ENCODE measurements around the gene SLC6A3. TPM values are rescaled to one million over a fixed set of nuclear protein-coding genes. Genes with fewer than 3 reads are reported as not detected.

SLC6A3 gene
- total and polyA plus RNA-seq, 2 donors (not counting 3 experiments of a cell fraction or from before 2014, with no cell fraction given): not detected

DNA sequence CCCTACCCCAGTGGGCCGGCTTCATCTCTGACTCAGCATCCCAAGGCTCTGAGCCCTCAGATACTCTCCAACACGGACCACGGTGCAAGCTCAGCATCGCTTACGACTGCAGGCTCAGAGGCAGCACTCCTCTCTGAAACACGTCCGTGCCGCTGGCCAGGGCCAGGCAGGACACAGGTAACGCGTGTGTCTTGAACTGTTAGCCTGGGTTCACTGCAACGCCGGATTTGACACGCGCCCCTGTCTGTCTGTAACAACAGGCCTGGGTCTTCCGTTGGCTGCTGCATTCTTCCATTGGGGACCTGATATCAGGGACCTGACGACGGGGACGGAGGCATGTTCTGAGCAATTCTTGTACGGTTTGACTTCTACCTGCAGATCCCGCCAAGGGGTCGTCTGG is 6.4 kb downstream of the SLC6A3 start:
- Histone ChIP-seq H3K9ac (replicated peaks; ENCODE audit: extremely low read depth, insufficient read depth, low read length) (no peak overlapping the region), H3K4me1 (ENCODE audit: control insufficient read depth, extremely low read depth, insufficient read depth, low read length) (no peaks in the 10 kb centered on the region), H3K9me3 (replicated peaks; ENCODE audit: control insufficient read depth, insufficient read depth, low read length) (no peaks in the 10 kb centered on the region), H3K9me1 (replicated peaks; ENCODE audit: control insufficient read depth, extremely low read depth, insufficient read depth, low read length) (no peaks in the 10 kb centered on the region), H2AFZ (ENCODE audit: low read depth, low read length) (no peak overlapping the region), H3K27me3 (ENCODE audit: control insufficient read depth in 2 of 2, insufficient read depth in 2 of 2, low read length in 2 of 2) (peaks cover 4 to 10% of the 10 kb centered on the region in 2 experiments), H3K79me2 (ENCODE audit: control insufficient read depth, insufficient read depth, low read length) (no peaks in the 10 kb centered on the region), H3K36me3 (ENCODE audit: control insufficient read depth in 2 of 2, extremely low read depth in 1 of 2, insufficient read depth in 2 of 2, low read length in 2 of 2) (no peaks in the 10 kb centered on the region), H3K4me3 (replicated peaks in 1 of 3; ENCODE audit: insufficient read depth in 1 of 3, low read depth in 1 of 3, low read length in 3 of 3) (no peak overlapping the region), H3K27ac (ENCODE audit: insufficient read depth, low read depth, low read length) (no peak overlapping the region), H3K4me2 (ENCODE audit: insufficient read depth, low read length) (no peak overlapping the region), H4K20me1 (replicated peaks; ENCODE audit: control insufficient read depth, extremely low read depth, insufficient read depth, low read length) (no peaks in the 10 kb centered on the region)
- FAIRE-seq: no peak
- TF ChIP-seq JUN (IDR thresholded peaks at IDR 0.05; ENCODE audit: borderline replicate concordance, insufficient read depth, insufficient read length, low read depth) (no peak), MYC (IDR thresholded peaks at IDR 0.05; ENCODE audit: low read depth, low read length) (no peak), FOS (IDR thresholded peaks at IDR 0.05; ENCODE audit: borderline replicate concordance, insufficient read depth, low read length) (no peak), POLR2AphosphoS5 (IDR thresholded peaks at IDR 0.05; ENCODE audit: insufficient read depth, low read depth, low read length) (no peak), EZH2 (IDR thresholded peaks at IDR 0.05; ENCODE audit: borderline replicate concordance, low read depth, low read length, severe bottlenecking) (no peak), POLR2A (IDR thresholded peaks at IDR 0.05; ENCODE audit: low read depth, low read length) (no peak), GATA2 (IDR thresholded peaks at IDR 0.05; ENCODE audit: insufficient read depth, insufficient read length, low read depth, low read length) (no peak)
- TF ChIP-seq, protein P1, sequence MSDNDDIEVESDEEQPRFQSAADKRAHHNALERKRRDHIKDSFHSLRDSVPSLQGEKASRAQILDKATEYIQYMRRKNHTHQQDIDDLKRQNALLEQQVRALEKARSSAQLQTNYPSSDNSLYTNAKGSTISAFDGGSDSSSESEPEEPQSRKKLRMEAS (IDR thresholded peaks at IDR 0.05; ENCODE audit: insufficient read depth, insufficient read length): no peak
- TF ChIP-seq, protein P2, sequence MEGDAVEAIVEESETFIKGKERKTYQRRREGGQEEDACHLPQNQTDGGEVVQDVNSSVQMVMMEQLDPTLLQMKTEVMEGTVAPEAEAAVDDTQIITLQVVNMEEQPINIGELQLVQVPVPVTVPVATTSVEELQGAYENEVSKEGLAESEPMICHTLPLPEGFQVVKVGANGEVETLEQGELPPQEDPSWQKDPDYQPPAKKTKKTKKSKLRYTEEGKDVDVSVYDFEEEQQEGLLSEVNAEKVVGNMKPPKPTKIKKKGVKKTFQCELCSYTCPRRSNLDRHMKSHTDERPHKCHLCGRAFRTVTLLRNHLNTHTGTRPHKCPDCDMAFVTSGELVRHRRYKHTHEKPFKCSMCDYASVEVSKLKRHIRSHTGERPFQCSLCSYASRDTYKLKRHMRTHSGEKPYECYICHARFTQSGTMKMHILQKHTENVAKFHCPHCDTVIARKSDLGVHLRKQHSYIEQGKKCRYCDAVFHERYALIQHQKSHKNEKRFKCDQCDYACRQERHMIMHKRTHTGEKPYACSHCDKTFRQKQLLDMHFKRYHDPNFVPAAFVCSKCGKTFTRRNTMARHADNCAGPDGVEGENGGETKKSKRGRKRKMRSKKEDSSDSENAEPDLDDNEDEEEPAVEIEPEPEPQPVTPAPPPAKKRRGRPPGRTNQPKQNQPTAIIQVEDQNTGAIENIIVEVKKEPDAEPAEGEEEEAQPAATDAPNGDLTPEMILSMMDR (IDR thresholded peaks at IDR 0.05; ENCODE audit: extremely low read depth in 1 of 2, insufficient read depth in 1 of 2, low read depth in 1 of 2, low read length in 2 of 2): no peak
- BruUV-seq (replicated peaks): no TSS peak
- ChIA-PET CTCF (no interaction called here), POLR2A (no interaction called here)
- no peak for DNase-seq (ENCODE audit: low read depth, low spot score)
- dilution Hi-C loops (cut with MboI; ENCODE audit: extremely low pct_ligation_motif_present, low sequenced_read_pairs): no loop called here
- intact Hi-C loops (cut with micrococcal nuclease): no loop called here
